ENCODE measurements around the gene TRABD2B.
A peak's percentile ranks its signal among the peaks of the same experiment; 100 is the strongest.

GRCh38 chr1:47881505-47882442 lies 115.4 kb downstream of the TRABD2B start:
- TF ChIP-seq YY1 (IDR thresholded peaks at IDR 0.05; ENCODE audit: low read depth) (no peak), POLR2AphosphoS5 (IDR thresholded peaks at IDR 0.05; ENCODE audit: low read depth, low read length) (no peak), EZH2phosphoT487 (IDR thresholded peaks at IDR 0.05; ENCODE audit: borderline replicate concordance, low read depth) (no peak), FOSL2 (IDR thresholded peaks at IDR 0.05; ENCODE audit: borderline replicate concordance, low read depth) (no peak), ELF1 (IDR thresholded peaks at IDR 0.05) (no peak), NFIC (IDR thresholded peaks at IDR 0.05; ENCODE audit: borderline replicate concordance) (no peak), ZBTB33 (IDR thresholded peaks at IDR 0.05; ENCODE audit: borderline replicate concordance, low read depth) (no peak), USF2 (IDR thresholded peaks at IDR 0.05; ENCODE audit: borderline replicate concordance, low read depth, low read length) (no peak), NRF1 (IDR thresholded peaks at IDR 0.05; ENCODE audit: low read depth, low read length) (no peak), EP300 (IDR thresholded peaks at IDR 0.05; ENCODE audit: borderline replicate concordance in 1 of 2, low read depth in 1 of 2, low read length in 1 of 2) (peak in 1 of 2 experiments; percentile 89; a peak in 2 of 4 replicates)
- TF ChIP-seq, protein P1, sequence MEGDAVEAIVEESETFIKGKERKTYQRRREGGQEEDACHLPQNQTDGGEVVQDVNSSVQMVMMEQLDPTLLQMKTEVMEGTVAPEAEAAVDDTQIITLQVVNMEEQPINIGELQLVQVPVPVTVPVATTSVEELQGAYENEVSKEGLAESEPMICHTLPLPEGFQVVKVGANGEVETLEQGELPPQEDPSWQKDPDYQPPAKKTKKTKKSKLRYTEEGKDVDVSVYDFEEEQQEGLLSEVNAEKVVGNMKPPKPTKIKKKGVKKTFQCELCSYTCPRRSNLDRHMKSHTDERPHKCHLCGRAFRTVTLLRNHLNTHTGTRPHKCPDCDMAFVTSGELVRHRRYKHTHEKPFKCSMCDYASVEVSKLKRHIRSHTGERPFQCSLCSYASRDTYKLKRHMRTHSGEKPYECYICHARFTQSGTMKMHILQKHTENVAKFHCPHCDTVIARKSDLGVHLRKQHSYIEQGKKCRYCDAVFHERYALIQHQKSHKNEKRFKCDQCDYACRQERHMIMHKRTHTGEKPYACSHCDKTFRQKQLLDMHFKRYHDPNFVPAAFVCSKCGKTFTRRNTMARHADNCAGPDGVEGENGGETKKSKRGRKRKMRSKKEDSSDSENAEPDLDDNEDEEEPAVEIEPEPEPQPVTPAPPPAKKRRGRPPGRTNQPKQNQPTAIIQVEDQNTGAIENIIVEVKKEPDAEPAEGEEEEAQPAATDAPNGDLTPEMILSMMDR (IDR thresholded peaks at IDR 0.05) = no peak
- TF ChIP-seq, protein P2, sequence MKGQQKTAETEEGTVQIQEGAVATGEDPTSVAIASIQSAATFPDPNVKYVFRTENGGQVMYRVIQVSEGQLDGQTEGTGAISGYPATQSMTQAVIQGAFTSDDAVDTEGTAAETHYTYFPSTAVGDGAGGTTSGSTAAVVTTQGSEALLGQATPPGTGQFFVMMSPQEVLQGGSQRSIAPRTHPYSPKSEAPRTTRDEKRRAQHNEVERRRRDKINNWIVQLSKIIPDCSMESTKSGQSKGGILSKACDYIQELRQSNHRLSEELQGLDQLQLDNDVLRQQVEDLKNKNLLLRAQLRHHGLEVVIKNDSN (IDR thresholded peaks at IDR 0.05; ENCODE audit: borderline replicate concordance, low read depth) = no peak

All from SK-N-SH (cell line).